Embryonic facial prominence (tissue), 1 donor: Measurements from ENCODE around the gene CPN1.
"Not testable (repeated sequence)": the region's sequence is repeated elsewhere in the genome, so short reads cannot be mapped to it uniquely, and the experiment has no call there.

Experiments
- DNase-seq: peaks from one replicate; pipeline ENCODE4 v3.0.0-alpha.2; 2016; ENCODE audit errors: extremely low spot score

CPN1 gene

DNA sequence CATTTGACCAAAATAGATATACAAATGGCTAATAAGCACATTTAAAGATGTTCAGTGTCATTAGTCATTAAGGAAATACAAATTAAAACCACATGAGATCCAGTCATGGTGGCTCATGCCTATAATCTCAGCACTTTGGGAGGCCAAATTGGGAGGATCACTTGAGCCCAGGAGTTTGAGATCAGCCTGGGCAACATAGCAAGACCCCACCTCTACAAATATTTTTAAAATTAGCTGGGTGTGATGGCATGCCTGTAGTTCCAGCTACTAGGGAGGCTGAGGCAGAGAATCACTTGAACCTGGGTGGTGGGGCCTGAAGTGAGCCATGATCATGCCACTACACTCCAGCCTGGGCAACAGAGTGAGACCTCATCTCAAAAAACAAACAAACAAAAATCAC lies 607 bp upstream of the CPN1 start:
- not testable (repeated sequence) for DNase-seq

DNA sequence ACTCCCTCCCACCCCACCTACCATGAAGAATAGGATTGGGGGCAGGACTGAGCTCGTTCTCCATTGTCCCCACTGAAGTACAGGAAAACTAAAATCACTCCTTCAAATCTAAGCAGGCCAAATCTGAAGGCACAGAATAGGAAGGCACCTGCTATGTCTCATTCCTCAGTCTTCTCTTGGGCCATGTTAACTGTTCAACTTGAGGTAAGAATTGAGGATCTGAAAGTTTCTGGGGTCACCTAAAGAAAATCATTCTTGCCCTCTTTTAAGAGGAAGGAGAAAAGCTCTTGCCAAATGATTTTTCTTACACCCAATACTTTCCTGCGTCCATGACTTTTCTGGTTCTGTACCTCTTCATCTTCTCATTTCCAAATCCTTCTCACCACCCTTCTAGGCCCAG lies 4.9 kb downstream of the CPN1 start:
- no peak for DNase-seq

DNA sequence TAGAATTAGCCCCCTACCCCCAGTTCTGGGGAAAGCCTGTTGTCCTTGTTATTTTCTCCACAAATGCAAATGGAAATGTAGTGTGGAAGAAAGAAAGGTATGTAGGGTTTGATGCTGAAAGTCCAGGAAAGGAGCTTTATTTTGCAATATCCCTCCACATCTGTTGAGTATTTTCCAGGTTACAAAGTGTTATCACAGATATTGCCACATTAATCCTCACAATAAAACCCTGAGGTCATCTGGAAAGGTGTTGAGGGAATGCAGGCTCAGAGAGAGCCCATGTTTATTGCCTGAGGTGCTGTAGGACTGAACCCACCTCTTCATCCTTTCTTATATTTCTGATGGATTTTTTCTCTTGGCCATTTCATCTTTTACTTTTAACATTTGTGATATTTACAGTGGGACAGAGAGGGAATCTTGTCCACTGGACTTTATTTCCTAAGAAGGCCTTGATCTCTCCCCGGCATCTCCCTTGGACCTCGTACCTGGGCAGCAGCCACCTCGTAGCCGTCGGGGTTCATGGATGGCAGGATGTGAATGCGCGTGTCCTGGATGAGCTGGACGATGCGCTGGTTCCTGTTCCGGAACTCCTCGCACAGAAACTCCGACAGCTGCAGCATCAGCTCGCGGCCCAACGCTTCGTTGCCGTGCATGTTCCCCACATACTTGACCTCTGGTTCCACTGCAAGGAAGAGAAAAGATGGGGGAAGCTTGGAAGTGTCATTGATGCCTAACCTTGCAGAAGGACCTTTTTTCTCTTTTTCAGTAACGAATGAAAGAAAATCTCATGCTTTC lies 6.0 kb downstream of the CPN1 start:
- no peak for DNase-seq

GRCh38 chr10:100072514-100072913 lies 9.2 kb downstream of the CPN1 start:
- DNase-seq: no peak

- DNase-seq: no peak
Observed at GRCh38 chr10:100071529-100071928, 10.1 kb downstream of the CPN1 start.

DNA sequence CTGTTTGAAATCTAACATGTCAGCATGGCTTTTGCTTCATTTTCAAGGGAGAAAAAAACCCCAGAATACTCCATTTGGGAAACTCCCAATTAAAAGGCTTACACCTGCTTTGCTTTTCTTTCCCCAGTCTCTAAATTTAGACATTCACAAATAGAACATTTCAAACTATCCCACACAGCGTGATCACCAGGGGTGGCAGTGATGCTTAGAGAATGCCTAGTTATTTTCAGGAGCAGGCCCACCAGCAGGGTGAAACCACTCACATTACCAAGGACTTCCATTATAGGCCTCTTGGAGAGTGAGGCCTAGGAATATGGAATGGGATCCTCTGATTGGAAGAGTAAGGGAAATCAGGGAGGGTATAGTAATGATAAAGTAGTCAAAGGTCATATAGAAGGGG lies 14.2 kb downstream of the CPN1 start:
- DNase-seq: no peak

DNA sequence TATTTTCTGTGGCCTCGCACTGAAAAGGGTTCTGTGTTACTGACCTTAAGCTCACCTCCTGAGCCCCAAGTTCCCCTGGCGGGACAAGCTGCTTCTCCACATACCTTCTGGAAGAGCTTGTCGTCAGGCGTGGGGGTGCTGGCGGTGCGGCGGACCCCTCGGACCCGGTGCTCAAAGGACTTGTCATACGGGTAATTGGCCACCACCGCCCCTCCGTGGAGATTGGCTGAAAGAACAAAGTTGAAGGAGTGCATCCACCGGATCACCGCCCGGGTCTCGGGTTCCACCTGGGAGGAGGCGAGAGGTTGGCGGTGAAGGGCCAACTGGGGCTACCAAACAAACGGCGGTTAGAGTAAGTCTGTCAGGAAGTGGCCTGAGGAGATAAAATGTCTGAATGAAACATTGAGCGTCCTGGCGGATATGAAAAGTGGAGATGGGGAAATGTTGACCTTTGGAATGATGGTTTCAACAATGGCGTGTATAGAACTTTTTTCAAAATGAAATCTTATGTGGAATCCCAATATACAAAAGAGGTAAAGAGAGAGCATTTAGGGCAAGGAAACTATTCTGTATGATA lies 16.5 kb downstream of the CPN1 start:
- no peak for DNase-seq

DNA sequence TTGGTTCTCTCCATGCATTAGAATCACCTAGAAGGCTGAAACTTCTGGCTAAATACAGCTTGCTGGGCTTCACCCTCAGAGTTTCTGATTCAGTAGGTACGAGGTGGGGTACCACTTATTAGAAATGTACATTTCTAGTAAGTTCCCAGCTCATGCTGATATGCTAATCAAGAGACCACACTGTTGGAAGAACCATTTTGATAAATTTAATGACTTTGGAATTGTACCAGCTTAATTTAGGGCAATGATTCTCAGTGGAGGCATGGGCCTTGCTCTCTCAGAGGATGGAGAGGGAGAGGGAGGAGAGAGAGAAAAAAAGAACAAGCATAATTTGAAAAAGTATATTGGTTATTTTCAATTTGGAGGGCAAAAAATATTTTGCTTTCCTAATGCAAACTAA lies 20.3 kb downstream of the CPN1 start:
- DNase-seq: no peak

DNA sequence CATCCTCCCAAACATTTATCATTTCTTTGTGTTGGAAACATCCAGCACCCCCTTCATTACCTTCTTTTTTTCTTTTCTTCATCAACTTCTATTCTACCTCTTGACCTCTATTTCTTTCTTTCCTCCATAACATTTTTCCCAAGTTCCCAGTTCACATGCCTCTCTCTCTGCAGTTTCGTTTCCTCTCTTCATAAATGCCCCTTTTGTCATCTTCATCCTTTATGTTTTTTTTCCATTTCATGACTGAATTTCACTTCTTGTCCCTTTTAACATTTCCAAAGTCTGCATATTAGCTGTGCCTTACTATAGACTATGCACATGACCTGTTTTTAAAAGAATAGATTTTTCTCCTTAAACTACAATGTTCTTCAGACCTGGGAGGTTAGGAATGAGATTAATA lies 23.7 kb downstream of the CPN1 start:
- no peak for DNase-seq

DNA sequence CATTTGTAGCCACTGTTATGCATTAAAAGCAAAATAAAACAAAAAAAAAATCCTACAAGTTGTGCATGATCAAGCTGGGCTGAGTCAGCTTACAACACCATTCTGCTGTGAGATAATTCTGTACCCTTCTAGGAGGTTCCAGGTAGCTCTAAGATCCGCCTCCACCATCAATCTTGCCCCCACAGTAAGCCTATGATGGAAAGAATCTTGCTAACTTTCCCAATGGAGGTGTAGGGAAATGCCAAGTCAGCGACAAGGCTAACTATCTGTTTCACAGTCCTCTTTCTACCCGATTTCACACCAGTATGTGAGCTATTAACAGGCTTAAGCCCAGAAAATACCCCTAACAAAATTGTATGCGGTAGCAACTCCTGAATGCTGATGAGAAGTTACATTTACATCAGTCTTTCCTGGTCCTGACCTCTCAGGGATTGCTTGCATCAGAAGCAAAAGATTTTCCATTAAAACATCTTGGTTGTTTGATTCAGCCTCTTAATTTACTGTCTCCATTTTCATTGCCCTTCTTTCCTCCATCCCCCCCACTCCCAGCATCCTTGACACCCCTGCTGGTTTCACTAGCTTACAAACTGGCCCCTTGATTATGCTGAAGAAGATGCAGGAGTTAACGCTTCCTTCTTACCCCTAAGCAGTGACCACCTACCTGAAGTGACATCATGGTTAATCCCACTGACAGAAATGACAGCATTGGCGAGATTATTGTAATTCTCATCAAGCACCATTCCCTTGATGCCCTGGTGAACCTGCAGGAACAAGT lies 27.8 kb downstream of the CPN1 start:
- no peak for DNase-seq

DNA sequence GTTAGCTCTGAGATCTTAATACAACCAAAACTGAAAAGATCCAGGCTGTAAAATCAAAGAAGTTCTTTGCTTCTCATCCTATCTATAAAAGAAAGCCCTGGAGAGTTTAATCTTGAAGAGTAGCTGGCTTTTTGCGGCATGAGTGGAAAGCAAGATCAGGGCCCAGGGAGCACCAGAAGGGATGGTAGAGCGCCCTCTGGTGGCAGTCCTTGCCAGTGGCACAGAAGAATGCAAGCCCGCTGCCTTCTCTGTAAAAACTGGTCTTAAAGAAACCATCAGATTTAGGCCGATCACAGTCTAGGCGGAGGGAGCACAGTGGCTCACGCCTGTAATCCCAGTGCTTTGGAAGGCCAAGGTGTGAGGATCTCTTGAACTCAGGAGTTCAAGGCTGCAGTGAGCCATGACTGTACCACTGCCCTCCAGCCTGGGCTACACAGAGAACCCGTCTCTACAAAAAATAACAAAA lies 35.6 kb downstream of the CPN1 start:
- peak; percentile 76 for DNase-seq

DNA sequence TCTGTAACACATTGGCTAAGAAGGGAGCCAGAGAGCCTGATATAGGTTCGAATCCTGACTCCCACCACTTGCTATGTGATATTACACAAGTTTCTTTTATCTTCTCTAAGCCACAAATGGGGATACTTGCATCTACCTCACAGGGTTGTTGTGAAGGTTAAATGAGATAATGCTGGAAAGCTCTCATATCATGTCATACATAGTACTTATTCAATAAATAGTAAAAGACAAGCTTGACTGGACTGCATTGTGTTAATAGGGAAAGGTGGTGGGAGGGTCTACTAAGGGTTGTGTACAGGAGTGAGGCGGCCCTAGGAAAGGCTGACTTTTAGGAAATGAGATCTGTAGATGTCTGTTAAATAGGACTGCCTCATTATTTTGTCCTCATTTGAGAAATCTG lies 36.1 kb downstream of the CPN1 start:
- DNase-seq: no peak

GRCh38 chr10:100043796-100044195 lies 37.9 kb downstream of the CPN1 start:
- DNase-seq: no peak

GRCh38 chr10:100043344-100043743 lies 38.3 kb downstream of the CPN1 start:
- DNase-seq: no peak

GRCh38 chr10:100041306-100042002 lies 40.2 kb downstream of the CPN1 start:
- DNase-seq: no peak

GRCh38 chr10:100038561-100039071 lies 43.1 kb downstream of the CPN1 start:
- no peak for DNase-seq

DNA sequence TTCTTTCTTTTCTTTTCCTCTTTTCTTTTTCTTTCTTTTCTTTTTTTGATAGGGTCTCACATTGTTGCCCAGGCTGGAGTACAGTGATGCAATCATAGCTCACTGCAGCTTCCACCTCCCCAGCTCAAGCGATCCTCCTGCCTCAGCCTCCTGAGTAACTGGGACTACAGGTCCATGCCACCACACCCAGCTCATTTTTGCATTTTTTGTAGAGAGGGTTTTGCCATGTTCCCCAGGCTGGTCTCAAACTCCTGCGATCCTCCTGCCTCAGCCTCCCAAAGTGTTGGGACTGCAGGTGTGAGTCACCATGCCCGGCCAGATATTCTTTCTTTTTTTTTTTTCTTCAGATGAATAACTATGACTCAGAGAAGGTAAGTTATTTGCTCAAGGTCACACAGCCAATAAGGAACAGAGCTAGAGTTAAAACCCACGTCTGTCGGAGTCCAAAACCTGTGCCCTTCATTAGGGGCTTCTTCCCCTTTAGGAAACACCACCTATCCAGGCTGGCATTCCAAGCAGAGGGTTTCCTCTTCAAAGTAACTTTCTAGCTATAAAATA lies 43.8 kb downstream of the CPN1 start:
- no peak for DNase-seq

DNA sequence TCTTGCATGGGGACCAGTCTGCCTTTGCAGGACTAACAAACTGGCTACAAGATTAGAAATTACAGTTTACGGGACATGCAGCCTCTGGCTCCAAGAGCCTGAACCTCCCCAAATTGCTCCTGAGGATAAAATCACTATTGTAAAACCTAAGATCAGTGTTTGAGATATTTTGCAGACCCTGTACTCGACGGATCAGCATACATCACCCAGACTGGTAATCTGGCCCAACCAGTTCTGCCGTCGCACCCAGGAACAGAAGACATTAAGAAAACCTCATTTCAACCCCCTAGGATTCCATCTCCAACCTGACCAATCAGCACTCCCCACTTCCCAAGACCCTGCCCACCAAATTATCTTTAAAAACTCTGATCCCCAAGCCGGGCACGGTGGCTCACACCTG lies 44.8 kb downstream of the CPN1 start:
- no peak for DNase-seq

DNA sequence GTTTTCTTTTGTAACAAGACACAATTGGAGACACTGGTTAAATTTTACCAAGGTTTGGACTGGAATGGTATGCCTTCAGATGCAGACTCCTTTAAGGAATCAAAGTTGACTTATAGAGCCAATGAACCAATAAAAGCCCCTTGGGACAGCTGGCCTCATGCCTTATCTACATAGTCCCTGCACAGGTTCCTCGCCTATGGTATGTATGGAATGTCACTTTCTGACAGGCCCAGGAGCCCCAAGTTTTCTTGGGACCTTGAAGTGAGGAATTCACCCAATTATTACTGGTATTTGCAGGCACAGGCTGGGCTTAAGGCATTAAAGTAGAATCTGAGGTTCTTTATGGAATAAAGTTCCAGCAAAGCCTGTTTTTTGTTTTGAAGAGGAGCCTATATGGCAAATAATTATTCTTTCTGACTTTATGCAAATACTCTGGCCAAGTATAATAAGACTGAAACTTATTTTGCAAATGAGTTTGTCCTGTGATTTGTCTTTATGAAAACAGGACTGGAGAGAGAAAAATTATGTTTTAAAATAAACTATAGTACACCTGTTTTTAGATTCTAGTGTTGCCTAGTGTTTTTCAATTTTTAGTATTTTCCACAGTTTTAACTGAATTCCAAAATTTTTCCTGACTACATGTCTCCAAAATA lies 47.8 kb downstream of the CPN1 start:
- DNase-seq: no peak

DNA sequence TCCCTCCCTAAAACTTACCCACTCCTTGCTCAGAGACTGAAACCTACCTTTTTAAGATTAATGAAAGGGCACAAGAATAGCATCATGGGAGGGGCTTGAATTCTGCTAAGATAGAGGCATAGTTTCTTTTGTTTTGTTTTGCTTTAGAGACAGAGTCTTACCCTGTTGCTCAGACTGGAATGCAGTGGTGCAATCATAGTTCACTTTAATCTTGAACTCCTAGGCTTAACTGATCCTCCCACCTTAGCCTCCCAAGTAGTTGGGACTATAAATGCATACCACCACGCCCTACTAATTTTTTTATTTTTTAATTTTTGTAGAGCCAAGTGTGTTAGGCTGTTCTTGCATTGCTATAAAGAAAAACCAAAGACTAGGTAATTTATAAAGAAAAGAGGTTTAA lies 54.3 kb downstream of the CPN1 start:
- DNase-seq: no peak

GRCh38 chr10:100025576-100025975 lies 56.1 kb downstream of the CPN1 start:
- no peak for DNase-seq
